Cardiac muscle cell (in vitro differentiated cells and primary cell): ENCODE measurements around the gene OR4K15. TPM values are rescaled to one million over a fixed set of nuclear protein-coding genes. Genes with fewer than 3 reads are reported as not detected.

ENCODE experiments used
- DNase-seq, 2 donors: peaks; one replicate each; pipeline versions ENCODE4 v3.0.0 to v3.0.0-alpha.2; 2010 to 2017; ENCODE audit warnings: low read depth in 1 of 2, low spot score in 1 of 2
- H3K27ac ChIP-seq: fragments of 200-600 bp; sonication (generic); 2 replicates; pipeline ENCODE4 v1.5.1; 2016
- H3K27me3 ChIP-seq: fragments of 200-600 bp; sonication (generic); 2 replicates; pipeline ENCODE4 v1.6.0; 2016; ENCODE audit warnings: control low read depth
- H3K36me3 ChIP-seq: fragments of 200-600 bp; sonication (generic); 2 replicates; pipeline ENCODE4 v1.5.1; 2016; ENCODE audit warnings: control low read depth
- H3K4me1 ChIP-seq: fragments of 200-600 bp; sonication (generic); 2 replicates; pipeline ENCODE4 v1.8.1; 2017; ENCODE audit warnings: low read depth, mild to moderate bottlenecking, mixed run types
- H3K4me3 ChIP-seq: fragments of 200-600 bp; sonication (generic); 2 replicates; pipeline ENCODE4 v1.5.1; 2016; ENCODE audit warnings: mild to moderate bottlenecking
- H3K9me3 ChIP-seq: fragments of 200-600 bp; sonication (generic); 2 replicates; pipeline ENCODE4 v1.5.1; 2017; ENCODE audit warnings: low read depth, mild to moderate bottlenecking, control low read depth
- CTCF ChIP-seq: IDR thresholded peaks from 2 replicates; pipeline ENCODE4 v1.5.1; 2012; ENCODE audit warnings: low read depth, mild to moderate bottlenecking, low read length
- polyA plus RNA-seq: library from polyadenylated mRNA; unstranded; fragments of >200 nt; fragmentation: Nextera tagmentation; extraction: Ambion mirVana; gene quantifications from 2 replicates; pipeline ENCODE4 v1.2.1, GENCODE V29; 2016
- total RNA-seq: library from RNA; depleted of rRNA; stranded (reverse); fragments of >200 nt; gene quantifications from 2 replicates; pipeline ENCODE4 v1.2.3, GENCODE V29; 2016

Gene OR4K15
- total and polyA plus RNA-seq, 2 experiments from 2014 or later = not detected

DNA sequence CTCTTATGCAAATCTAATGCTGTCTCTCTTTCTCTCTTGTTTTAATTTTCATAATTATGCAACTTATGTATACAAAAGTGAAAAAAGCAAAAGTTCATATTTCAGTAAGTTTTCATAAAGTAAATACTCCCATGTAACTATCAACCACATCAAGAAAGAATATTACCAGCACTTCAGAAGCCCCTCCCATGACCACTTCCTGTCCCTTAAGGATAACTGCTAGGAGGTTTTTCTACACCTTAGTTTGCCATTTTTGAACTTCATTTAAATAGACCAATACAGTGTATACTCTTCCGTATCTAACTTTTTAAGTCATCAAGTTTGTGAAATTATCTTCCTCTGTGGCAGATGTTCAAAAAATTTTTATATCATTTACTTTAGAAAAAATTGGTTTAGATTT is 547 bp upstream of the OR4K15 start:
- no peak for TF ChIP-seq CTCF
- Histone ChIP-seq H3K9me3 (no peaks in the 10 kb centered on the region), H3K36me3 (no peaks in the 10 kb centered on the region), H3K27me3 (no peaks in the 10 kb centered on the region), H3K4me1 (no peaks in the 10 kb centered on the region), H3K4me3 (no peak overlapping the region), H3K27ac (no peak overlapping the region)
- no peak for DNase-seq

- no peak for DNase-seq
- Histone ChIP-seq H3K4me3 (no peak overlapping the region), H3K36me3 (no peaks in the 10 kb centered on the region), H3K9me3 (no peaks in the 10 kb centered on the region), H3K27ac (no peak overlapping the region), H3K27me3 (no peaks in the 10 kb centered on the region), H3K4me1 (no peaks in the 10 kb centered on the region)
- TF ChIP-seq CTCF = no peak
Observed at GRCh38 chr14:19993438-19993837, 18.0 kb downstream of the OR4K15 start.

DNA sequence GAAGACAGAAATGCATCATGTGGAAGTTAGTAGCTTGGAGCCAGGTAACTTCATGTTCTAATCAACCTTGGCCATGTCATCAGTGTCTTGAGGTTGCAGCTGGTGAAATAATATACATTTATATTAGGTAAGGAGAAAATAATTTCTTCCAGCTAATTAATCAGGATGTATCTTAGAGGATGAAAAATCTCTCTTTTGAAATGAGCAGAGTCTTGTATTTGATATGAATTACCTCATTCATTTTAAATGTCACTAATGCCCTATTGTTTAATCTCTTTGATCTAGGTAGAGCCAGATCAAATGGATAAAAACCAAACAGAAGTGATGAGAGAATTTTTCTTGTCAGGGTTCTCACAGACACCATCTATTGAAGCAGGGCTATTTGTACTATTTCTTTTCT is 26.5 kb downstream of the OR4K15 start, which contains the start of gene OR4Q2:
Gene OR4Q2, plus strand, starts transcription at position 301 of the 400 bp plus-strand sequence.
- DNase-seq = no peak
- TF ChIP-seq CTCF = no peak
- Histone ChIP-seq H3K36me3 (no peaks in the 10 kb centered on the region), H3K27me3 (no peaks in the 10 kb centered on the region), H3K27ac (no peak within 1 kb of the TSS), H3K4me1 (no peaks in the 10 kb centered on the region), H3K9me3 (peaks cover 6% of the 10 kb centered on the region), H3K4me3 (no peak within 1 kb of the TSS)

DNA sequence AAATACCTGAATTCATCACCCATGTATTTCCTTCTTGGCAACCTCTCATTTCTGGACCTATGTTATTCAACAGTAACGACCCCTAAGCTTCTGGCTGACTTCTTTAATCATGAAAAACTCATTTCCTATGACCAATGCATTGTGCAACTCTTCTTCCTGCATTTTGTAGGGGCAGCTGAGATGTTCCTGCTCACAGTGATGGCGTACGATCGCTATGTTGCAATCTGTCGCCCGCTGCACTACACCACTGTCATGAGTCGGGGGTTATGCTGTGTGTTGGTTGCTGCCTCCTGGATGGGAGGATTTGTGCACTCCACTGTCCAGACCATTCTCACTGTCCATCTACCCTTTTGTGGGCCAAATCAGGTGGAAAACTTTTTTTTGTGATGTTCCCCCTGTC is 26.9 kb downstream of the OR4K15 start:
- TF ChIP-seq CTCF = no peak
- no peaks in the 10 kb centered on the region for H3K4me1 ChIP-seq
- DNase-seq = no peak
- H3K36me3 ChIP-seq = no peaks in the 10 kb centered on the region
- no peak overlapping the region for H3K27ac ChIP-seq
- H3K9me3 ChIP-seq = peaks cover 6% of the 10 kb centered on the region
- H3K4me3 ChIP-seq = no peak overlapping the region
- H3K27me3 ChIP-seq = no peaks in the 10 kb centered on the region

GRCh38 chr14:20008156-20008555 is 32.8 kb downstream of the OR4K15 start:
- no peak for DNase-seq
- Histone ChIP-seq H3K27me3 (no peaks in the 10 kb centered on the region), H3K9me3 (peaks cover 6% of the 10 kb centered on the region), H3K36me3 (no peaks in the 10 kb centered on the region), H3K27ac (no peak overlapping the region), H3K4me1 (no peaks in the 10 kb centered on the region), H3K4me3 (no peak overlapping the region)
- no peak for TF ChIP-seq CTCF
